ENCODE data around the gene HBM. TPM values are rescaled to one million over a fixed set of nuclear protein-coding genes. Genes with fewer than 3 reads are reported as not detected.

Gene HBM
- total RNA-seq (not detected), polyA plus RNA-seq (ENCODE audit: insufficient read length in 6 of 6) (10 to 100 TPM in 2 of 6 donors, 1 to 10 TPM in 4; 2.8 to 12.6 (median 6.9) TPM)
- long read RNA-seq, donor 1, transcript HBM-201 (3 exons, 506 nt) = major isoform, 133 of 166 reads
- long read RNA-seq, donor 1, partial matches to known transcripts = 23 of 166 reads
- long read RNA-seq, donor 1, other reads (novel, unspliced or antisense) = 10 of 166 reads
- long read RNA-seq, donor 2, transcript HBM-201 (3 exons, 506 nt) = major isoform, 23 of 23 reads
- long read RNA-seq, donor 2, partial matches to known transcripts = 0 of 23 reads
- long read RNA-seq, donor 2, other reads (novel, unspliced or antisense) = 0 of 23 reads
- long read RNA-seq, donor 3, transcript HBM-201 (3 exons, 506 nt) = major isoform, 10 of 10 reads
- long read RNA-seq, donor 3, partial matches to known transcripts = 0 of 10 reads
- long read RNA-seq, donor 3, other reads (novel, unspliced or antisense) = 0 of 10 reads
- long read RNA-seq, donor 4, partial matches to known transcripts = 0 of 2 reads
- long read RNA-seq, donor 4, other reads (novel, unspliced or antisense) = 0 of 2 reads
- long read RNA-seq, donor 5, transcript HBM-201 (3 exons, 506 nt) = major isoform, 7 of 7 reads
- long read RNA-seq, donor 5, partial matches to known transcripts = 0 of 7 reads
- long read RNA-seq, donor 5, other reads (novel, unspliced or antisense) = 0 of 7 reads
- long read RNA-seq, donor 6, transcript HBM-201 (3 exons, 506 nt) = major isoform, 31 of 36 reads
- long read RNA-seq, donor 6, partial matches to known transcripts = 5 of 36 reads
- long read RNA-seq, donor 6, other reads (novel, unspliced or antisense) = 0 of 36 reads
- long read RNA-seq, donor 7, transcript HBM-201 (3 exons, 506 nt) = major isoform, 7 of 7 reads
- long read RNA-seq, donor 7, partial matches to known transcripts = 0 of 7 reads
- long read RNA-seq, donor 7, other reads (novel, unspliced or antisense) = 0 of 7 reads
- long read RNA-seq, donor 8, transcript HBM-201 (3 exons, 506 nt) = major isoform, 7 of 97 reads
- long read RNA-seq, donor 8, partial matches to known transcripts = 90 of 97 reads
- long read RNA-seq, donor 8, other reads (novel, unspliced or antisense) = 0 of 97 reads
- long read RNA-seq, donor 9 = 0 reads
- long read RNA-seq, donor 10 = 0 reads
- long read RNA-seq, donor 11 = 0 reads
- long read RNA-seq, donor 12, transcript HBM-201 (3 exons, 506 nt) = major isoform, 11 of 11 reads
- long read RNA-seq, donor 12, partial matches to known transcripts = 0 of 11 reads
- long read RNA-seq, donor 12, other reads (novel, unspliced or antisense) = 0 of 11 reads

GRCh38 chr16:165539-166374, at the start of gene HBM:
Gene HBM (plus strand): TSS chr16:165978. CDS start chr16:165998, 20 bp downstream.
- peaks cover 39 to 82% of the 10 kb centered on the region in 2 donors for H3K27me3 ChIP-seq
- no peak for TF ChIP-seq CTCF (IDR thresholded peaks at IDR 0.05)

GRCh38 chr16:116015-116414, 49.8 kb upstream of the HBM start:
- Histone ChIP-seq H3K4me1 (peaks cover 0 to 2% of the 10 kb centered on the region in 2 donors), H3K36me3 (peaks cover 0 to 44% of the 10 kb centered on the region in 2 donors), H3K4me3 (no peak overlapping the region), H3K9me3 (no peaks in the 10 kb centered on the region), H3K27ac (no peak overlapping the region), H3K27me3 (no peaks in the 10 kb centered on the region)
- no peak for TF ChIP-seq CTCF (IDR thresholded peaks at IDR 0.05)
- DNase-seq = no peak
- intact Hi-C loops (cut with DNase I) = no loop called here
- no peak for ATAC-seq

More at GRCh38 chr16:165539-166374, at the start of gene HBM:
- ATAC-seq = no peak
- intact Hi-C loops (cut with DNase I) = no loop called here
- Histone ChIP-seq H3K4me3 (no peak within 1 kb of the TSS), H3K9me3 (no peaks in the 10 kb centered on the region), H3K27ac (no peak within 1 kb of the TSS), H3K4me1 (peaks cover 10 to 21% of the 10 kb centered on the region in 2 donors), H3K36me3 (no peaks in the 10 kb centered on the region)
- peak in 1 of 4 donors; percentile 67 for DNase-seq

- peak; percentile 91 for ATAC-seq
- DNase-seq = peak; percentile 42 to 83 (median 66)
- TF ChIP-seq CTCF (IDR thresholded peaks at IDR 0.05) = peak; percentile 50 to 71
These were observed 48.1 kb upstream of the HBM start for GRCh38 chr16:117379-118365.

GRCh38 chr16:118857-119256, 46.9 kb upstream of the HBM start:
- ATAC-seq = no peak
- no peak for TF ChIP-seq CTCF (IDR thresholded peaks at IDR 0.05)
- intact Hi-C loops (cut with DNase I) = no loop called here
- Histone ChIP-seq H3K27ac (no peak overlapping the region), H3K36me3 (peaks cover 0 to 34% of the 10 kb centered on the region in 2 donors), H3K4me3 (no peak overlapping the region), H3K9me3 (no peaks in the 10 kb centered on the region), H3K4me1 (peaks cover 0 to 2% of the 10 kb centered on the region in 2 donors), H3K27me3 (no peaks in the 10 kb centered on the region)
- DNase-seq = no peak

More at GRCh38 chr16:117379-118365, 48.1 kb upstream of the HBM start:
- Histone ChIP-seq H3K36me3 (peaks cover 0 to 28% of the 10 kb centered on the region in 2 donors), H3K27me3 (no peaks in the 10 kb centered on the region), H3K4me3 (no peak overlapping the region), H3K4me1 (peaks cover 0 to 2% of the 10 kb centered on the region in 2 donors), H3K9me3 (no peaks in the 10 kb centered on the region), H3K27ac (no peak overlapping the region)
- intact Hi-C loops (cut with DNase I) = no loop called here
